ENCODE data around the gene MRPL46.

DNA sequence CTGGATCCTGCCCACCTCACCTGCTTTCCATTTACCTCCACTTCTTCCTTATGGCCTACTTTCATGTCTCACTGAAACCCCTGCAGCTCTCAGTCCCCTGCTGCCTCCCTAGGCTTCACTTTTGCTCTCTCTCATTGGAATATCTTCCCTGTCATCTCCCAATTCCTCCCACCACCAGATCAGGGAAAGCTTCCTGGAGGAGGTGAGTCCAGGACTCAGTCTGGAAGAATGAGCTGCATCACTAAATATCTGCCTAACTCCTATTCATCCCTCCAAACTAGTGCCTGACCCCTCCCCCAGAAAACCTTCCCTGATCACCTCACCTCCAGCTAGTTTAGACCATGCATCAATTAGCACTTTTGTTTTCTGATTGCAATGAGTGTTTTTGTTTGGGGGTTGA, 37.1 kb downstream of the MRPL46 start:
- TF ChIP-seq, protein P1, sequence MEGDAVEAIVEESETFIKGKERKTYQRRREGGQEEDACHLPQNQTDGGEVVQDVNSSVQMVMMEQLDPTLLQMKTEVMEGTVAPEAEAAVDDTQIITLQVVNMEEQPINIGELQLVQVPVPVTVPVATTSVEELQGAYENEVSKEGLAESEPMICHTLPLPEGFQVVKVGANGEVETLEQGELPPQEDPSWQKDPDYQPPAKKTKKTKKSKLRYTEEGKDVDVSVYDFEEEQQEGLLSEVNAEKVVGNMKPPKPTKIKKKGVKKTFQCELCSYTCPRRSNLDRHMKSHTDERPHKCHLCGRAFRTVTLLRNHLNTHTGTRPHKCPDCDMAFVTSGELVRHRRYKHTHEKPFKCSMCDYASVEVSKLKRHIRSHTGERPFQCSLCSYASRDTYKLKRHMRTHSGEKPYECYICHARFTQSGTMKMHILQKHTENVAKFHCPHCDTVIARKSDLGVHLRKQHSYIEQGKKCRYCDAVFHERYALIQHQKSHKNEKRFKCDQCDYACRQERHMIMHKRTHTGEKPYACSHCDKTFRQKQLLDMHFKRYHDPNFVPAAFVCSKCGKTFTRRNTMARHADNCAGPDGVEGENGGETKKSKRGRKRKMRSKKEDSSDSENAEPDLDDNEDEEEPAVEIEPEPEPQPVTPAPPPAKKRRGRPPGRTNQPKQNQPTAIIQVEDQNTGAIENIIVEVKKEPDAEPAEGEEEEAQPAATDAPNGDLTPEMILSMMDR (IDR thresholded peaks at IDR 0.05), result no peak
- TF ChIP-seq EZH2 (IDR thresholded peaks at IDR 0.05) (no peak), EZH2phosphoT487 (IDR thresholded peaks at IDR 0.05) (no peak)
